KMS-11 (cell line): ENCODE measurements around the gene DLG5.

Experiments used
- H2AFZ ChIP-seq: fragments of 200-600 bp; sonication (generic); 2 replicates; pipeline ENCODE4 v1.6.1; 2016; ENCODE audit warnings: antibody characterized with exemption, mixed run types, low read depth
- H3K27ac ChIP-seq: fragments of 200-600 bp; sonication (generic); 2 replicates; pipeline ENCODE4 v1.6.1; 2016; ENCODE audit warnings: mild to moderate bottlenecking, mixed run types
- H3K27me3 ChIP-seq: fragments of 200-600 bp; sonication (generic); 2 replicates; pipeline ENCODE4 v1.6.1; 2017; ENCODE audit warnings: mild to moderate bottlenecking, low read depth, mixed run types, moderate library complexity; ENCODE audit not compliant: insufficient read depth
- H3K36me3 ChIP-seq: fragments of 200-600 bp; sonication (generic); 2 replicates; pipeline ENCODE4 v1.6.1; 2017; ENCODE audit warnings: mild to moderate bottlenecking, mixed run types; ENCODE audit not compliant: insufficient read depth
- H3K4me1 ChIP-seq: fragments of 200-600 bp; sonication (generic); 2 replicates; pipeline ENCODE4 v1.6.1; 2016; ENCODE audit warnings: mild to moderate bottlenecking, low read depth, mixed run types; ENCODE audit not compliant: poor library complexity, severe bottlenecking
- H3K4me2 ChIP-seq: fragments of 200-600 bp; sonication (generic); 2 replicates; pipeline ENCODE4 v1.7.0; 2016; ENCODE audit warnings: mild to moderate bottlenecking, mixed run types
- H3K4me3 ChIP-seq: fragments of 200-600 bp; sonication (generic); IDR thresholded peaks from 2 replicates; pipeline ENCODE4 v1.6.1; 2017; ENCODE audit warnings: low read depth, low read length, mixed read lengths; ENCODE audit not compliant: insufficient read depth
- H3K79me2 ChIP-seq: fragments of 200-600 bp; sonication (generic); 2 replicates; pipeline ENCODE4 v1.6.1; 2016; ENCODE audit warnings: low read depth, mixed run types; ENCODE audit not compliant: insufficient read depth
- H3K9ac ChIP-seq: fragments of 200-600 bp; sonication (generic); 2 replicates; pipeline ENCODE4 v1.6.1; 2016; ENCODE audit warnings: mild to moderate bottlenecking, mixed run types
- H4K20me1 ChIP-seq: fragments of 200-600 bp; sonication (generic); 2 replicates; pipeline ENCODE4 v1.6.1; 2016; ENCODE audit warnings: mild to moderate bottlenecking, mixed run types; ENCODE audit not compliant: insufficient read depth
- TF ChIP-seq, protein P1 (sequence below): fragments of 200-600 bp; sonication (generic); conservative IDR thresholded peaks from 2 replicates; pipeline ENCODE4 v1.6.1; 2017; ENCODE audit warnings: low read depth, mild to moderate bottlenecking, antibody characterized with exemption, low read length, moderate library complexity, mixed read lengths

DLG5 gene

DNA sequence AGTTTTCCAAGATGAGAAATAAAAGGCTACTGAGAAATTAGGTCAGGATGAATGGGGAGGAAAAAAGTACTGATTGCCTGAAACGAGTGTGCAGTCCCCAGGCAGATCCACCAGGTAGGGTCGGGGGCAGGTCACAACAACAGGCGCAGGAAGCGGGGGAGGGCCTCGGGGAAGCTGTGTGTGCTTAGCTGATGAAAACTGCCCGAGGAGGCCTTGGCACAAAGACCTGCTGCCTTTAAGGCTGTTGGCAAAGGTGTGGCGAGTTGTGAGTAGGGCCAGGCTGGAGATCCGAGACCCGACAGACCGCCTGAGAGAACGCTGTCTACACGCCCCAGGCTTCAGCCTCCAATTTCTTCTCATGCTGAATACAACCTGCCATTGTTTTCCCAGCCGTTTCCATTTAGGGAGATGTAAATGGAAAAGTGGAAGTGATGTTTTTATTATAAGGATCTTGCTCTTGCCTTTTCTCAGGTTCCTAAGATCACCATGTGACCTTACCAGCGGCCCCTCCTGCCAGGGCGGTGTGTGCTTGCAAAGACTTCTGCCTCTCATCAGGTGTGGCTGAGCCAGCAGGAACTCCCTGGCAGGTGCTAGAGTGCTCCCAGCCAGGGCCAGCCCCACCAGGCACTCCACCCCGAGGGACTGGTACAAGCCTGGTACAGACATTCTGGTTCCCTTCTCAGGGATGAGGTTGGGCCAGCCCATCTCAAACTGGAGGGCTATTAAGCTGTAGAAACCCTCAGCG, 60.8 kb downstream of the DLG5 start:
- Histone ChIP-seq H3K4me2 (no peak overlapping the region), H3K9ac (no peak overlapping the region), H3K36me3 (no peaks in the 10 kb centered on the region), H3K27ac (no peak overlapping the region), H3K79me2 (no peaks in the 10 kb centered on the region), H3K4me1 (no peaks in the 10 kb centered on the region), H4K20me1 (no peaks in the 10 kb centered on the region), H3K4me3 (no peak overlapping the region), H3K27me3 (no peaks in the 10 kb centered on the region), H2AFZ (no peak overlapping the region)
- TF ChIP-seq, protein P1, sequence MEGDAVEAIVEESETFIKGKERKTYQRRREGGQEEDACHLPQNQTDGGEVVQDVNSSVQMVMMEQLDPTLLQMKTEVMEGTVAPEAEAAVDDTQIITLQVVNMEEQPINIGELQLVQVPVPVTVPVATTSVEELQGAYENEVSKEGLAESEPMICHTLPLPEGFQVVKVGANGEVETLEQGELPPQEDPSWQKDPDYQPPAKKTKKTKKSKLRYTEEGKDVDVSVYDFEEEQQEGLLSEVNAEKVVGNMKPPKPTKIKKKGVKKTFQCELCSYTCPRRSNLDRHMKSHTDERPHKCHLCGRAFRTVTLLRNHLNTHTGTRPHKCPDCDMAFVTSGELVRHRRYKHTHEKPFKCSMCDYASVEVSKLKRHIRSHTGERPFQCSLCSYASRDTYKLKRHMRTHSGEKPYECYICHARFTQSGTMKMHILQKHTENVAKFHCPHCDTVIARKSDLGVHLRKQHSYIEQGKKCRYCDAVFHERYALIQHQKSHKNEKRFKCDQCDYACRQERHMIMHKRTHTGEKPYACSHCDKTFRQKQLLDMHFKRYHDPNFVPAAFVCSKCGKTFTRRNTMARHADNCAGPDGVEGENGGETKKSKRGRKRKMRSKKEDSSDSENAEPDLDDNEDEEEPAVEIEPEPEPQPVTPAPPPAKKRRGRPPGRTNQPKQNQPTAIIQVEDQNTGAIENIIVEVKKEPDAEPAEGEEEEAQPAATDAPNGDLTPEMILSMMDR = no peak

DNA sequence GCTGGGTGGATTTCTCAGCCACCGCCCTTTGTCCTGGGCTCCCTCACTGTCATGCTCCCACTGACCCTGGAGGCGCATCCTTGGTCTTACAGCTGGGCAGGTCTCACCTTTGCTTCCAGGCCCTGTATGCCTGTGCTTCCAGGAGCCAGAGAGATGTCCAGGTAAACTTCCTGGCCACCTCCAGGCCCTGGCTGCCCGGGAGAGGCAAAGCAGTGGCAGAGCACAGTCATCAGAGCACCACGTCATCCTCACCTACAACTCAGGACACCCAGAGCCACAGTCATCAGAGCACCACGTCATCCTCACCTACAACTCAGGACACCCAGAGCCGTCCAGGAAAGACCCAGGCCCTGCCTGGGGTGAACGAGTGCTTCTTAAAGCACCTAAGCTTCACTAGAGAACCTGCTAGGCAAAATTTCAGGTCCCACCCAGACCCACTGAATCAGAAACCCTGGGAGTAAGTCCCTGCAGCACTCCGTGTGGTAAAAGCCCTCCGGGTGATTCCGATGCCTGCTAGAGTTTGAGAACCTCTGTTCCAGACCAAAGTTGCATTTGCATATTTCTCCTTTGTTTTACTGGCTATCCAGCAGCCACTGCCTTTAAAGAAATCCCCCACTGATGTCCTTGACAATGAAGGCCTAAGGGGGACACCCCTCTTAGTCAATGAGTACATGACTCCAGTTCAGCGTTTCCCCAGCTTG, 62.3 kb downstream of the DLG5 start:
- Histone ChIP-seq H3K36me3 (no peaks in the 10 kb centered on the region), H3K27me3 (no peaks in the 10 kb centered on the region)

DNA sequence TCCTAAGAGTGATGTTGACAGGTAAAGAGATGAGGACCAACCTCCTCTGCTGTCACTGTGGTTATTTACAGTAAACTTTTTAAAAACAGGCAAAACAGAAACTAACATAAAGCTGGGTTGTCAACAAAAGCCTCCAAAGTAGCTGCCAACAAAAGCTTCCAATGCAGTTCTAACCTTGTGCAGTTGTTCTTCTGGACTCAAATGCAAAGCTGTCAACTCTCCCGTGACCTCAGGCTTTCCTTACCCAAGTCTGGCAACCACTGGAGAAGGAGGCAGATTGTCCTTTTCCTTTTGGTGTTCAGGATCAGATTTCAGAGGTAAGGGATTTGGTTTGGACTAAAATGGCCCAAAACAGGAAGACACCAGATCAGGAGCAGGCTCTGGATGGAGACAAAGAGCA, 63.1 kb downstream of the DLG5 start:
- no peaks in the 10 kb centered on the region for H3K36me3 ChIP-seq
- H2AFZ ChIP-seq = no peak overlapping the region
- no peaks in the 10 kb centered on the region for H4K20me1 ChIP-seq
- H3K27ac ChIP-seq = no peak overlapping the region
- H3K9ac ChIP-seq = no peak overlapping the region
- H3K4me3 ChIP-seq = no peak overlapping the region
- no peak overlapping the region for H3K4me2 ChIP-seq
- TF ChIP-seq, protein P1 = no peak
- no peaks in the 10 kb centered on the region for H3K4me1 ChIP-seq
- no peaks in the 10 kb centered on the region for H3K27me3 ChIP-seq
- no peaks in the 10 kb centered on the region for H3K79me2 ChIP-seq

More for the DNA sequence above, 62.3 kb downstream of the DLG5 start:
- no peak overlapping the region for H3K9ac ChIP-seq
- no peak overlapping the region for H2AFZ ChIP-seq
- no peak overlapping the region for H3K4me3 ChIP-seq
- no peaks in the 10 kb centered on the region for H4K20me1 ChIP-seq
- H3K4me2 ChIP-seq = no peak overlapping the region
- H3K27ac ChIP-seq = no peak overlapping the region
- H3K4me1 ChIP-seq = no peaks in the 10 kb centered on the region
- TF ChIP-seq, protein P1 = no peak
- no peaks in the 10 kb centered on the region for H3K79me2 ChIP-seq

DNA sequence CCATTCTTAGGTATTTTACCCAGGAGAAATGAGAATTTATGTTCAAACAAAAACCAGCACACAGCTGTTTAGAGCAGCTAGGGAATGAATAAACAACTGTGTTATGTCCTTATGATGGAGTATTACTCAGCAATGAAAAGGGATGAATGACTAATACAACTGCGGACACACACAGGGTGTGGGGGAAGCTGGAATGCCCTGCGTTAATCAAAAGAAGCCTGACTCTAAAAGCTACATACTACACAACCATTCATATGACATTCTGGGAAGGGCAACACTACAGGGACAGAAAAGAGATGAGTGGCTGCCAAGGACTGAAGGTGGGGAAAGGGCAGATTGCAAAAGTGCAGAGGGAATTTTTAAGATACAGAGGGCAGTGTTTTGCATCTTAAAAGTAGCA, 64.0 kb downstream of the DLG5 start:
- no peaks in the 10 kb centered on the region for H3K27me3 ChIP-seq
- H3K79me2 ChIP-seq = no peaks in the 10 kb centered on the region
- no peak overlapping the region for H2AFZ ChIP-seq
- H3K27ac ChIP-seq = no peak overlapping the region
- H4K20me1 ChIP-seq = no peaks in the 10 kb centered on the region
- H3K4me2 ChIP-seq = no peak overlapping the region
- TF ChIP-seq, protein P1 = no peak
- H3K36me3 ChIP-seq = no peaks in the 10 kb centered on the region
- no peaks in the 10 kb centered on the region for H3K4me1 ChIP-seq
- H3K4me3 ChIP-seq = no peak overlapping the region
- no peak overlapping the region for H3K9ac ChIP-seq
